Measurements from ENCODE around the gene MTAP. TPM values are rescaled to one million over a fixed set of nuclear protein-coding genes. Genes with fewer than 3 reads are reported as not detected.

The MTAP gene
- total and polyA plus RNA-seq, 2 of the 13 experiments (the other 11 are each of a cell fraction or from before 2014, with no cell fraction given), result 16.7 to 51.2 TPM

DNA sequence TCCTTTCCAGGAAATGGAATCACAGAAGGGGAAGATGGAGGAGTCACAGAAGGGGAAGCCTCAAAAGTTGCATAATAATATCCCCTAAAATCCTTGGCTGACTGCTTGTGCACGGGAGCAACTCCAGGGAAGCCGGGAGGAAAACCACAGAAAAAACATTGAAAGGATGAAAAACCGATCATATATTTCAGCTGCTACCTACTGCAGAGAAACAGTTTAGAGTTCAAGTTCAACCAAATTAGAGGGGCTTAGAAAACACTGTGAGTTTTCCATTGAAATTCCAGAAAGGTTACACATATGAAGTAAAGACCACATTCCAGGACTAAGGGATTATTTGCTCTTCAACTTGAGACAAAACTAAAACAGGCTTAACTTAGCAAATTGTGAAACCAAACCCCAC is 37.6 kb upstream of the MTAP start:
- Histone ChIP-seq H3K27me3 (ENCODE audit: control insufficient read depth in 1 of 2, insufficient read depth in 2 of 2, low read length in 2 of 2) (no peaks in the 10 kb centered on the region), H3K4me1 (ENCODE audit: insufficient read depth, low read length) (peaks cover 9% of the 10 kb centered on the region; the same call in 1 of the 2 replicates), H3K9me3 (ENCODE audit: low read length) (no peaks in the 10 kb centered on the region), H3K79me2 (ENCODE audit: insufficient read depth, low read length) (no peaks in the 10 kb centered on the region), H4K20me1 (ENCODE audit: insufficient read depth, low read length) (no peaks in the 10 kb centered on the region), H2AFZ (ENCODE audit: low read length) (no peak overlapping the region), H3K36me3 (replicated peaks in 1 of 2; ENCODE audit: control insufficient read depth in 1 of 2, insufficient read depth in 2 of 2, low read length in 2 of 2) (no peaks in the 10 kb centered on the region), H3K4me3 (replicated peaks in 1 of 3; ENCODE audit: insufficient read depth in 1 of 3, low read depth in 2 of 3, low read length in 3 of 3) (no peak overlapping the region), H3K27ac (ENCODE audit: extremely low read length, insufficient read depth, low read length) (no peak overlapping the region), H3K9ac (ENCODE audit: insufficient read depth, low read depth, low read length) (no peak overlapping the region), H3K4me2 (ENCODE audit: low read depth, low read length) (no peak overlapping the region)
- in situ Hi-C loops (cut with HindIII; ENCODE audit: extremely low pct_ligation_motif_present, low pct_unique_long_range_greater_than_20kb), result no loop called here
- 0% methylated on average over 3 of the region's 3 CpGs for WGBS (ENCODE audit: low lambda C conversion rate)
- FAIRE-seq, result no peak
- no TSS peak for BruUV-seq (replicated peaks)
- POLR2A ChIA-PET, result no interaction called here
- CTCF ChIA-PET (ENCODE audit: low intra/inter-chr PET ratio, low total read pairs), result no interaction called here
- intact Hi-C loops (cut with micrococcal nuclease; ENCODE audit: unreplicated experiment), result no loop called here
- no peak for ATAC-seq
- peak; percentile 1 for DNase-seq (ENCODE audit: low spot score)
- TF ChIP-seq YY1 (IDR thresholded peaks at IDR 0.05; ENCODE audit: insufficient read depth, insufficient replicate concordance, low read depth, low read length) (no peak), MTA1 (CRISPR knock-in tag; IDR thresholded peaks at IDR 0.05; ENCODE audit: borderline replicate concordance) (no peak), KLF9 (CRISPR knock-in tag; IDR thresholded peaks at IDR 0.05; ENCODE audit: low read depth) (no peak), ZC3H4 (CRISPR knock-in tag; IDR thresholded peaks at IDR 0.05; ENCODE audit: borderline replicate concordance) (no peak), ZSCAN9 (CRISPR knock-in tag; IDR thresholded peaks at IDR 0.05; ENCODE audit: borderline replicate concordance) (no peak)
- TF ChIP-seq, protein P1, sequence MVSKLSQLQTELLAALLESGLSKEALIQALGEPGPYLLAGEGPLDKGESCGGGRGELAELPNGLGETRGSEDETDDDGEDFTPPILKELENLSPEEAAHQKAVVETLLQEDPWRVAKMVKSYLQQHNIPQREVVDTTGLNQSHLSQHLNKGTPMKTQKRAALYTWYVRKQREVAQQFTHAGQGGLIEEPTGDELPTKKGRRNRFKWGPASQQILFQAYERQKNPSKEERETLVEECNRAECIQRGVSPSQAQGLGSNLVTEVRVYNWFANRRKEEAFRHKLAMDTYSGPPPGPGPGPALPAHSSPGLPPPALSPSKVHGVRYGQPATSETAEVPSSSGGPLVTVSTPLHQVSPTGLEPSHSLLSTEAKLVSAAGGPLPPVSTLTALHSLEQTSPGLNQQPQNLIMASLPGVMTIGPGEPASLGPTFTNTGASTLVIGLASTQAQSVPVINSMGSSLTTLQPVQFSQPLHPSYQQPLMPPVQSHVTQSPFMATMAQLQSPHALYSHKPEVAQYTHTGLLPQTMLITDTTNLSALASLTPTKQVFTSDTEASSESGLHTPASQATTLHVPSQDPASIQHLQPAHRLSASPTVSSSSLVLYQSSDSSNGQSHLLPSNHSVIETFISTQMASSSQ (IDR thresholded peaks at IDR 0.05; ENCODE audit: low read depth), result no peak
- TF ChIP-seq, protein P1 (CRISPR knock-in tag; IDR thresholded peaks at IDR 0.05; ENCODE audit: borderline replicate concordance), result no peak
- TF ChIP-seq, protein P2, sequence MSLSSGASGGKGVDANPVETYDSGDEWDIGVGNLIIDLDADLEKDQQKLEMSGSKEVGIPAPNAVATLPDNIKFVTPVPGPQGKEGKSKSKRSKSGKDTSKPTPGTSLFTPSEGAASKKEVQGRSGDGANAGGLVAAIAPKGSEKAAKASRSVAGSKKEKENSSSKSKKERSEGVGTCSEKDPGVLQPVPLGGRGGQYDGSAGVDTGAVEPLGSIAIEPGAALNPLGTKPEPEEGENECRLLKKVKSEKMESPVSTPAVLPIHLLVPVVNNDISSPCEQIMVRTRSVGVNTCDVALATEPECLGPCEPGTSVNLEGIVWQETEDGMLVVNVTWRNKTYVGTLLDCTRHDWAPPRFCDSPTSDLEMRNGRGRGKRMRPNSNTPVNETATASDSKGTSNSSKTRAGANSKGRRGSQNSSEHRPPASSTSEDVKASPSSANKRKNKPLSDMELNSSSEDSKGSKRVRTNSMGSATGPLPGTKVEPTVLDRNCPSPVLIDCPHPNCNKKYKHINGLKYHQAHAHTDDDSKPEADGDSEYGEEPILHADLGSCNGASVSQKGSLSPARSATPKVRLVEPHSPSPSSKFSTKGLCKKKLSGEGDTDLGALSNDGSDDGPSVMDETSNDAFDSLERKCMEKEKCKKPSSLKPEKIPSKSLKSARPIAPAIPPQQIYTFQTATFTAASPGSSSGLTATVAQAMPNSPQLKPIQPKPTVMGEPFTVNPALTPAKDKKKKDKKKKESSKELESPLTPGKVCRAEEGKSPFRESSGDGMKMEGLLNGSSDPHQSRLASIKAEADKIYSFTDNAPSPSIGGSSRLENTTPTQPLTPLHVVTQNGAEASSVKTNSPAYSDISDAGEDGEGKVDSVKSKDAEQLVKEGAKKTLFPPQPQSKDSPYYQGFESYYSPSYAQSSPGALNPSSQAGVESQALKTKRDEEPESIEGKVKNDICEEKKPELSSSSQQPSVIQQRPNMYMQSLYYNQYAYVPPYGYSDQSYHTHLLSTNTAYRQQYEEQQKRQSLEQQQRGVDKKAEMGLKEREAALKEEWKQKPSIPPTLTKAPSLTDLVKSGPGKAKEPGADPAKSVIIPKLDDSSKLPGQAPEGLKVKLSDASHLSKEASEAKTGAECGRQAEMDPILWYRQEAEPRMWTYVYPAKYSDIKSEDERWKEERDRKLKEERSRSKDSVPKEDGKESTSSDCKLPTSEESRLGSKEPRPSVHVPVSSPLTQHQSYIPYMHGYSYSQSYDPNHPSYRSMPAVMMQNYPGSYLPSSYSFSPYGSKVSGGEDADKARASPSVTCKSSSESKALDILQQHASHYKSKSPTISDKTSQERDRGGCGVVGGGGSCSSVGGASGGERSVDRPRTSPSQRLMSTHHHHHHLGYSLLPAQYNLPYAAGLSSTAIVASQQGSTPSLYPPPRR (CRISPR knock-in tag; IDR thresholded peaks at IDR 0.05; ENCODE audit: borderline replicate concordance), result no peak
- TF ChIP-seq, protein P3, sequence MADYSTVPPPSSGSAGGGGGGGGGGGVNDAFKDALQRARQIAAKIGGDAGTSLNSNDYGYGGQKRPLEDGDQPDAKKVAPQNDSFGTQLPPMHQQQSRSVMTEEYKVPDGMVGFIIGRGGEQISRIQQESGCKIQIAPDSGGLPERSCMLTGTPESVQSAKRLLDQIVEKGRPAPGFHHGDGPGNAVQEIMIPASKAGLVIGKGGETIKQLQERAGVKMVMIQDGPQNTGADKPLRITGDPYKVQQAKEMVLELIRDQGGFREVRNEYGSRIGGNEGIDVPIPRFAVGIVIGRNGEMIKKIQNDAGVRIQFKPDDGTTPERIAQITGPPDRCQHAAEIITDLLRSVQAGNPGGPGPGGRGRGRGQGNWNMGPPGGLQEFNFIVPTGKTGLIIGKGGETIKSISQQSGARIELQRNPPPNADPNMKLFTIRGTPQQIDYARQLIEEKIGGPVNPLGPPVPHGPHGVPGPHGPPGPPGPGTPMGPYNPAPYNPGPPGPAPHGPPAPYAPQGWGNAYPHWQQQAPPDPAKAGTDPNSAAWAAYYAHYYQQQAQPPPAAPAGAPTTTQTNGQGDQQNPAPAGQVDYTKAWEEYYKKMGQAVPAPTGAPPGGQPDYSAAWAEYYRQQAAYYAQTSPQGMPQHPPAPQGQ (CRISPR knock-in tag; IDR thresholded peaks at IDR 0.05; ENCODE audit: borderline replicate concordance), result no peak
- TF ChIP-seq, protein P4, sequence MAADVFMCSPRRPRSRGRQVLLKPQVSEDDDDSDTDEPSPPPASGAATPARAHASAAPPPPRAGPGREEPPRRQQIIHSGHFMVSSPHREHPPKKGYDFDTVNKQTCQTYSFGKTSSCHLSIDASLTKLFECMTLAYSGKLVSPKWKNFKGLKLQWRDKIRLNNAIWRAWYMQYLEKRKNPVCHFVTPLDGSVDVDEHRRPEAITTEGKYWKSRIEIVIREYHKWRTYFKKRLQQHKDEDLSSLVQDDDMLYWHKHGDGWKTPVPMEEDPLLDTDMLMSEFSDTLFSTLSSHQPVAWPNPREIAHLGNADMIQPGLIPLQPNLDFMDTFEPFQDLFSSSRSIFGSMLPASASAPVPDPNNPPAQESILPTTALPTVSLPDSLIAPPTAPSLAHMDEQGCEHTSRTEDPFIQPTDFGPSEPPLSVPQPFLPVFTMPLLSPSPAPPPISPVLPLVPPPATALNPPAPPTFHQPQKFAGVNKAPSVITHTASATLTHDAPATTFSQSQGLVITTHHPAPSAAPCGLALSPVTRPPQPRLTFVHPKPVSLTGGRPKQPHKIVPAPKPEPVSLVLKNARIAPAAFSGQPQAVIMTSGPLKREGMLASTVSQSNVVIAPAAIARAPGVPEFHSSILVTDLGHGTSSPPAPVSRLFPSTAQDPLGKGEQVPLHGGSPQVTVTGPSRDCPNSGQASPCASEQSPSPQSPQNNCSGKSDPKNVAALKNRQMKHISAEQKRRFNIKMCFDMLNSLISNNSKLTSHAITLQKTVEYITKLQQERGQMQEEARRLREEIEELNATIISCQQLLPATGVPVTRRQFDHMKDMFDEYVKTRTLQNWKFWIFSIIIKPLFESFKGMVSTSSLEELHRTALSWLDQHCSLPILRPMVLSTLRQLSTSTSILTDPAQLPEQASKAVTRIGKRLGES (CRISPR knock-in tag; IDR thresholded peaks at IDR 0.05; ENCODE audit: borderline replicate concordance), result no peak
